Measurements from ENCODE around the gene DPH7.
"Not testable (repeated sequence)": the region's sequence is repeated elsewhere in the genome, so short reads cannot be mapped to it uniquely, and the experiment has no call there.

The DPH7 gene

DNA sequence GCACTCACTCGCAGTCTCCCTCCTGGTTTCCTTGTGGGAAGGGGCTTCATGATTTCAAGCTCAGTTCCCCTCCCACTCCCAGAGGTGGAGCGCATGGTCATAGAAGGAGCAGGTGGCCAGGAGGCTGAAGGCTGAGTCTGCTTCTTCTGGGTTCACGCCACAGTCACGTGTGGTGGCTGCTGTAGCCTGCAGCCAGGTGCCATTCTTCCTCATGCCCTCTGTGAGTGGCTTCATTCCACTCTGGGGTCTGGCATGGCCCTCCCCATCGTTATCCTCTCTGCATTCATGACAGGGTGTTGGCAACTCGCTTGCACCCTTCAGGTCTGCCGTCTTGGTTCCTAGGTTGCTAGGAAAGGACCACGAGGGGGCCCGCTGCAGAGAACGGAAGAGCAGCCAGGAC lies 23.5 kb downstream of the DPH7 start:
- TF ChIP-seq, protein P1, sequence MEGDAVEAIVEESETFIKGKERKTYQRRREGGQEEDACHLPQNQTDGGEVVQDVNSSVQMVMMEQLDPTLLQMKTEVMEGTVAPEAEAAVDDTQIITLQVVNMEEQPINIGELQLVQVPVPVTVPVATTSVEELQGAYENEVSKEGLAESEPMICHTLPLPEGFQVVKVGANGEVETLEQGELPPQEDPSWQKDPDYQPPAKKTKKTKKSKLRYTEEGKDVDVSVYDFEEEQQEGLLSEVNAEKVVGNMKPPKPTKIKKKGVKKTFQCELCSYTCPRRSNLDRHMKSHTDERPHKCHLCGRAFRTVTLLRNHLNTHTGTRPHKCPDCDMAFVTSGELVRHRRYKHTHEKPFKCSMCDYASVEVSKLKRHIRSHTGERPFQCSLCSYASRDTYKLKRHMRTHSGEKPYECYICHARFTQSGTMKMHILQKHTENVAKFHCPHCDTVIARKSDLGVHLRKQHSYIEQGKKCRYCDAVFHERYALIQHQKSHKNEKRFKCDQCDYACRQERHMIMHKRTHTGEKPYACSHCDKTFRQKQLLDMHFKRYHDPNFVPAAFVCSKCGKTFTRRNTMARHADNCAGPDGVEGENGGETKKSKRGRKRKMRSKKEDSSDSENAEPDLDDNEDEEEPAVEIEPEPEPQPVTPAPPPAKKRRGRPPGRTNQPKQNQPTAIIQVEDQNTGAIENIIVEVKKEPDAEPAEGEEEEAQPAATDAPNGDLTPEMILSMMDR (IDR thresholded peaks at IDR 0.05; ENCODE audit: low read depth, low read length, missing control alignments) = no peak
- no peak for DNase-seq (ENCODE audit: extremely low read depth, low read depth)

DNA sequence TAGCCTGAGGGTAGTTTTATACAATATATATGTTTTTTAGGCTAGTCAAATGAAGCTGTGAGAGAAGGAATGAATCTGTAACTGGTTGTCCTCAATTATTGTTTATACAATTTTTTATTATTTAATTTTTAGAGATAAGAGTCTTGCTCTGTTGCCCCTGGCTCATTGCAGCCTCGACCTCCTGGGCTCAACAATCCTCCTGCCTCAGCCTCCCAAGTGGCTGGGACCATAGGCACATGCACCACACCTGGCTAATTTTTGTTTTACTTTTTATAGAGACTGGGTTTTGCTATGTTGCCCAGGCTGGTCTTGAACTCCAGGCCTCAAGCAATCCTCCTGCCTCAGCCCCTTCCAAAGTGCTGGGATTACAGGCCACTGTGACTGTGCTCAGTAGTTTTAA lies 24.4 kb downstream of the DPH7 start:
- TF ChIP-seq, protein P1 (IDR thresholded peaks at IDR 0.05; ENCODE audit: low read depth, low read length, missing control alignments) = no peak
- DNase-seq (ENCODE audit: extremely low read depth, low read depth) = no peak
- no peak overlapping the region for H3K4me3 ChIP-seq (replicated peaks; ENCODE audit: low read depth, low read length)

More for the DNA sequence above, 23.5 kb downstream of the DPH7 start:
- no peak overlapping the region for H3K4me3 ChIP-seq (replicated peaks; ENCODE audit: low read depth, low read length)

DNA sequence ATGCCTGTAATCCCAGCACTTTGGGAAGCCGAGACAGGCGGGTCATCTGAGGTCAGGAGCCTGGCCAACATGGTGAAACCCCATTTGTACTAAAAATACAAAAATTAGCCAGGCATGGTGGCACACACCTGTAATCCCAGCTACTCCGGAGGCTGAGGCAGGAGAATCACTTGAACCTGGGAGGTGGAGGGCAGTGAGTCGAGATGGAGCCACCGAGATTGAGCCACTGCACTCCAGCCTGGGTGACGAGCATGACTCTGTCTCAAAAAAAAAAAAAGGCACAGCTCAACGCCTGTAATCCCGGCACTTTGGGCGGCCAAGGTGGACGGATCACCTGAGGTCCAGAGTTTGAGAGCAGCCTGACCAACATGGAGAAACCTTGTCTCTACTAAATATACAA lies 25.1 kb downstream of the DPH7 start:
- H3K4me3 ChIP-seq (replicated peaks; ENCODE audit: low read depth, low read length); DNase-seq (ENCODE audit: extremely low read depth, low read depth): not testable (repeated sequence)

DNA sequence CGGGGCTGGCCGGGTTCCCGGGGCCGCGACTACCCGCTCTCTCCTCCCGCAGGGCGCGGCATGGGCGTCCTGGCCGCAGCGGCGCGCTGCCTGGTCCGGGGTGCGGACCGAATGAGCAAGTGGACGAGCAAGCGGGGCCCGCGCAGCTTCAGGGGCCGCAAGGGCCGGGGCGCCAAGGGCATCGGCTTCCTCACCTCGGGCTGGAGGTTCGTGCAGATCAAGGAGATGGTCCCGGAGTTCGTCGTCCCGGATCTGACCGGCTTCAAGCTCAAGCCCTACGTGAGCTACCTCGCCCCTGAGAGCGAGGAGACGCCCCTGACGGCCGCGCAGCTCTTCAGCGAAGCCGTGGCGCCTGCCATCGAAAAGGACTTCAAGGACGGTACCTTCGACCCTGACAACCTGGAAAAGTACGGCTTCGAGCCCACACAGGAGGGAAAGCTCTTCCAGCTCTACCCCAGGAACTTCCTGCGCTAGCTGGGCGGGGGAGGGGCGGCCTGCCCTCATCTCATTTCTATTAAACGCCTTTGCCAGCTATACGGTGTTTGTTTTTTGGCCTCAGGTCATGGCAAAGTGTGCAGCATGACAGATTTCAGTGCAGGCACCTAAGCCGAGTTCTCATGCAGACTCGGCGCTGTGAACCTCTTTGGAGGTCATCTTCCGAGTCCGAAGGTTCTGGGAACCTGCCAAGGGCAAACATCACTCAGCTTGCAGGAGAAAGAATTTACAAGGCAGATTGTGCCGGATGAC lies 26.5 kb downstream of the DPH7 start:
- H3K4me3 ChIP-seq (replicated peaks; ENCODE audit: low read depth, low read length) = peak overlapping the region; percentile 85
- no peak for DNase-seq (ENCODE audit: extremely low read depth, low read depth)
- TF ChIP-seq, protein P1 (IDR thresholded peaks at IDR 0.05; ENCODE audit: low read depth, low read length, missing control alignments) = no peak

DNA sequence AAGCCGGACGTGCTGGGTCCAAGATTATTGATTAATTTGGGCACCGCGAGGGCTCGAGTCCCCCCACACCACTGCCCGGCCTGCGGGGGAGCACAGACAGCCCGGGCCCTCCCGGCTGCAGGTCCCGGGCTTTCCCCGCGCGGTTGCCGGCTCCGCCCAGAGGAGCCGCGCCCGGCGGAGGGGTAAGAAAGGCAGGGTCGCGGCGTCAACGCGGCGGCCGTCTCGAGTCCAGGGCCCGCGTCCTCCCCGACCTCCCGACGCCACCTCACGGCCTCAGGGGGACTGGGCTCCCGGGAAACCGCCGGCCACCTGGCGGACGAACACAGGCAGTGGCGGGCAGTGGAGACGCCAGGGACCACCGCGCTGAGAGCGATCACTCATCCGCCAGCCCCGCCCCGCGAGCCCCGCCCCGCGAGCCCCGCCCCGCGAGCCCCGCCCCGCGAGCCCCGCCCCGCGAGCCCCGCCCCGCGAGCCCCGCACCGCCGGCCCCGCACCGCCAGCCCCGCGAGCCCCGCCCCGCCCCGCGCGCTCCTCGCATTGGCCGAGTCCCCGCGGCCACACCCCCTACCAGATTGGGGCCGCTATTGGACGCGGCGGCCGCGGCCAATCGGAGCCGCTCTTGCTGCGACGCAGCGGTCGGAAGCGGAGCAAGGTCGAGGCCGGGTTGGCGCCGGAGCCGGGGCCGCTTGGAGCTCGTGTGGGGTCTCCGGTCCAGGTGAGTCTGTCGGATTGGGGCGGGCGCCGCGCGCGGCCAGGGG lies 27.3 kb downstream of the DPH7 start, which contains the start of gene MRPL41:
MRPL41 (plus strand) TSS at position 616 of the 758 bp plus-strand sequence. CDS start 203 bp downstream, outside the sequence.
- TF ChIP-seq, protein P1 (IDR thresholded peaks at IDR 0.05; ENCODE audit: low read depth, low read length, missing control alignments) = peak; percentile 16
- DNase-seq (ENCODE audit: extremely low read depth, low read depth) = peak; percentile 39
- peak within 1 kb of the TSS; percentile 85 for H3K4me3 ChIP-seq (replicated peaks; ENCODE audit: low read depth, low read length)

DNA sequence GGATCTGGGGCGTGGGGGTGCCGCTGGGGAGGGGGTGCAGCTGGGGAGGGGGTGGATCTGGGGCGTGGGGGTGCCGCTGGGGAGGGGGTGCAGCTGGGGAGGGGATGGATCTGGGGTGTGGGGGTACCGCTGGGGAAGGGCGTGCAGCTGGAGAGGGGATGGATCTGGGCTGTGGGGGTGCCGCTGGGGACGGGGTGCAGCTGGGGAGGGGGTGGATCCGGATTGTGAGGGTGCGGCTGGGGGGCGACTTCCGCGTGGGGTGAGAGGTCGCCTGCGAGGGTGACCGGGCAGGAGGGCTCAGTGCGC lies 27.8 kb downstream of the DPH7 start:
- DNase-seq (ENCODE audit: extremely low read depth, low read depth) = not testable (repeated sequence)
- peak overlapping the region; percentile 85 for H3K4me3 ChIP-seq (replicated peaks; ENCODE audit: low read depth, low read length)

DNA sequence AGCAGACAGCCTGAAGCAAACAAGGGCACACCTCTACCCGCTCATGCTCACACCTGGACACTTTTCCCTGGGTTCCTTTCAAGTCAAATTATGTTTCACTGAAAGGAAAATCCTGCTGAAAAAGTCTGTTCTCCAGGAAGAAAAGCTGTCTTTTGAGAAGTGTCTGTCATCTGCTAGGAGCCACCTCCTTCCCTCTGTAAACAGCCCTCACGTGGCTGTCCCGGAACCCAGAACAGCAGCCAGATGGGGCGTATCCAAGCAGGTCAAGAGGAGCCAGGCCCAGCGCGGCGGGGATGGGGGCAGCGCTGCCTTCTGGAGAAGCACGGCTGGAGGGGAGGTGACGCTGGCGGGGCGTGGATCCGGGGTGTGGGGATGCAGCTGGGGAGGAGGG lies 28.5 kb downstream of the DPH7 start, which contains the start of gene PNPLA7:
PNPLA7 (minus strand) TSS at position 172 of the 391 bp plus-strand sequence. CDS start 205 bp downstream, outside the sequence.
- DNase-seq (ENCODE audit: extremely low read depth, low read depth) = peak; percentile 41
- TF ChIP-seq, protein P1 (IDR thresholded peaks at IDR 0.05; ENCODE audit: low read depth, low read length, missing control alignments) = no peak
- H3K4me3 ChIP-seq (replicated peaks; ENCODE audit: low read depth, low read length) = peak within 1 kb of the TSS; percentile 85
